K562 (cell line): ENCODE results near the gene ZNF577. TPM values are rescaled to one million over a fixed set of nuclear protein-coding genes. Genes with fewer than 3 reads are reported as not detected.
A peak's percentile ranks its signal among the peaks of the same experiment; 100 is the strongest.

Experiments used
- ARHGAP35 ChIP-seq: fragments of 450-650 bp; IDR thresholded peaks from 2 replicates; pipeline ENCODE4 v1.6.1; 2018; ENCODE audit not compliant: partially characterized antibody
- BCOR ChIP-seq: fragments of 450-650 bp; IDR thresholded peaks from 2 replicates; pipeline ENCODE4 v1.6.1; 2016
- E2F1 ChIP-seq: sonication (generic); formaldehyde crosslinking; IDR thresholded peaks from 2 replicates; pipeline ENCODE4 v1.8.1; 2023; ENCODE audit warnings: mild to moderate bottlenecking, missing genetic modification reagents, moderate library complexity
- GABPB2 ChIP-seq: fragments of 250-450 bp; sonication (Bioruptor Pico); conservative IDR thresholded peaks from 2 replicates; pipeline ENCODE4 v1.5.1; 2021; ENCODE audit warnings: mild to moderate bottlenecking
- HEY1 ChIP-seq: fragments of 250-450 bp; sonication (Bioruptor Pico); IDR thresholded peaks from 2 replicates; pipeline ENCODE4 v1.5.0; 2020; ENCODE audit warnings: mild to moderate bottlenecking, moderate library complexity, borderline replicate concordance
- ILF3 ChIP-seq: fragments of 450-650 bp; IDR thresholded peaks from 2 replicates; pipeline ENCODE4 v1.6.1; 2018; ENCODE audit warnings: antibody characterized with exemption, mild to moderate bottlenecking, moderate library complexity, borderline replicate concordance
- IRF2 ChIP-seq: sonication (generic); formaldehyde crosslinking; IDR thresholded peaks from 2 replicates; pipeline ENCODE4 v1.8.1; 2022; ENCODE audit warnings: mild to moderate bottlenecking, missing genetic modification reagents
- MAZ ChIP-seq, 2 experiments: fragments of 450-650 bp in 1 of 2; sonication (generic) in 1 of 2; formaldehyde crosslinking; IDR thresholded peaks in 1 of 2; conservative IDR thresholded peaks in 1 of 2; 2 replicates each; pipeline versions ENCODE4 v1.4.0 to v1.5.0; 2020; ENCODE audit warnings: mild to moderate bottlenecking in 1 of 2, missing genetic modification reagents in 1 of 2
- NFIX ChIP-seq: fragments of 250-450 bp; sonication (Bioruptor Pico); IDR thresholded peaks from 2 replicates; pipeline ENCODE4 v1.4.0; 2020; ENCODE audit warnings: low read depth, mild to moderate bottlenecking, moderate library complexity
- NFYB ChIP-seq: IDR thresholded peaks from 2 replicates; pipeline ENCODE4 v1.6.1; 2011; ENCODE audit warnings: mild to moderate bottlenecking, moderate library complexity; ENCODE audit not compliant: insufficient read length; ENCODE audit errors: extremely low read depth
- NR1H2 ChIP-seq: sonication (generic); formaldehyde crosslinking; IDR thresholded peaks from 2 replicates; pipeline ENCODE4 v1.4.0; 2020; ENCODE audit warnings: mild to moderate bottlenecking, missing genetic modification reagents
- OTX1 ChIP-seq: fragments of 450-650 bp; formaldehyde crosslinking; IDR thresholded peaks from 2 replicates; pipeline ENCODE4 v1.4.0; 2022; ENCODE audit warnings: mild to moderate bottlenecking
- REST ChIP-seq, 2 experiments: fragments of 450-650 bp; formaldehyde crosslinking in 1 of 2; IDR thresholded peaks; 2 replicates each; pipeline versions ENCODE4 v1.4.0 to v1.6.1; 2014 to 2020; ENCODE audit warnings: mild to moderate bottlenecking in 2 of 2, borderline replicate concordance in 1 of 2, low read depth in 1 of 2
- SLC30A9 ChIP-seq: fragments of 250-450 bp; sonication (Bioruptor Pico); IDR thresholded peaks from 2 replicates; pipeline ENCODE4 v1.8.0; 2022; ENCODE audit warnings: mild to moderate bottlenecking, moderate library complexity
- SMARCA4 ChIP-seq: fragments of 450-650 bp; IDR thresholded peaks from 2 replicates; pipeline ENCODE4 v1.6.1; 2016
- TRIM24 ChIP-seq, 2 experiments: fragments of 450-650 bp; IDR thresholded peaks; 2 replicates each; pipeline ENCODE4 v1.6.1; 2016
- ZC3H11A ChIP-seq: IDR thresholded peaks from 2 replicates; pipeline ENCODE4 v1.6.1; 2012; ENCODE audit warnings: low read depth, low read length, improper control_type of control experiment
- ZNF57 ChIP-seq: fragments of 450-650 bp; formaldehyde crosslinking; IDR thresholded peaks from 2 replicates; pipeline ENCODE4 v1.4.0; 2020; ENCODE audit warnings: mild to moderate bottlenecking, moderate library complexity
- ZNF717 ChIP-seq: fragments of 250-450 bp; sonication (Bioruptor Pico); IDR thresholded peaks from 2 replicates; pipeline ENCODE4 v1.5.0; 2021
- polyA plus RNA-seq, 8 experiments: library from polyadenylated mRNA; depleted of rRNA in 4 of 8; stranded (reverse) in 5 of 8; unstranded in 3 of 8; fragments of >200 nt; fragmentation: Nextera tagmentation in 2 of 8; fragmentation: Illumina TruSeq in 1 of 8; extraction: Ambion mirVana in 2 of 8; extraction: Trizol in 1 of 8; gene quantifications; 2 replicates each; pipeline versions ENCODE4 v1.2.1 to v1.2.3, GENCODE V29; 2011 to 2014; ENCODE audit warnings: inconsistent platforms in 1 of 8, missing spikeins in 1 of 8
- total RNA-seq, 7 experiments: library from RNA; depleted of rRNA in 6 of 7; stranded (reverse); fragments of >200 nt in 6 of 7; fragmentation: Illumina TruSeq in 2 of 7; extraction: Trizol in 2 of 7; gene quantifications; 2 replicates each; pipeline versions ENCODE4 v1.2.1 to v1.2.3, GENCODE V29; 2011 to 2021; ENCODE audit warnings: low replicate concordance in 1 of 7

ZNF577 gene
- total and polyA plus RNA-seq, 9 of the 15 experiments (the other 6 are each of a cell fraction or from before 2014, with no cell fraction given): 1.3 to 12.7 (median 7.0) TPM

- TF ChIP-seq REST (IDR thresholded peaks at IDR 0.05; ENCODE audit: borderline replicate concordance) (no peak), REST (CRISPR knock-in tag; IDR thresholded peaks at IDR 0.05; ENCODE audit: low read depth) (no peak), BCOR (no peak), NFYB (no peak), MAZ (CRISPR knock-in tag; conservative IDR thresholded peaks at IDR 0.05 in 1 of 2, IDR thresholded peaks at IDR 0.05 in 1 of 2) (peak in 1 of 2 experiments; percentile 30), ILF3 (no peak), ZNF57 (CRISPR knock-in tag) (no peak), ZC3H11A (no peak; the same call in 1 of the 2 replicates), SMARCA4 (peak; percentile 45; the same call in 1 of the 2 replicates), OTX1 (peak; percentile 80; the same call in 1 of the 2 replicates), NR1H2 (CRISPR knock-in tag) (no peak), TRIM24 (IDR thresholded peaks at IDR 0.05) (no peak), HEY1 (CRISPR knock-in tag) (no peak), IRF2 (CRISPR knock-in tag) (no peak), E2F1 (CRISPR knock-in tag) (no peak; the same call in 1 of the 2 replicates), SLC30A9 (CRISPR knock-in tag) (no peak), GABPB2 (no peak), NFIX (CRISPR knock-in tag) (no peak), ZNF717 (CRISPR knock-in tag) (no peak), ARHGAP35 (no peak)
Observed at GRCh38 chr19:51904331-51905165, 16.8 kb upstream of the ZNF577 start, which contains the start of gene ZNF649 (continued).
